NCI-H1436 (cell line): ENCODE data around the gene PHF24.
"Not testable (repeated sequence)": the region's sequence is repeated elsewhere in the genome, so short reads cannot be mapped to it uniquely, and the experiment has no call there.

ENCODE experiments used
- DNase-seq: peaks from one replicate; lab custom pipeline; 2025; lab: John Stamatoyannopoulos, UW

The PHF24 gene

GRCh38 chr9:34997379-34997781, 39.3 kb downstream of the PHF24 start:
- DNase-seq = no peak

- DNase-seq = no peak
Observed at GRCh38 chr9:34998266-34998665, 40.2 kb downstream of the PHF24 start.

GRCh38 chr9:34999576-34999975, 41.5 kb downstream of the PHF24 start:
- DNase-seq = no peak

DNA sequence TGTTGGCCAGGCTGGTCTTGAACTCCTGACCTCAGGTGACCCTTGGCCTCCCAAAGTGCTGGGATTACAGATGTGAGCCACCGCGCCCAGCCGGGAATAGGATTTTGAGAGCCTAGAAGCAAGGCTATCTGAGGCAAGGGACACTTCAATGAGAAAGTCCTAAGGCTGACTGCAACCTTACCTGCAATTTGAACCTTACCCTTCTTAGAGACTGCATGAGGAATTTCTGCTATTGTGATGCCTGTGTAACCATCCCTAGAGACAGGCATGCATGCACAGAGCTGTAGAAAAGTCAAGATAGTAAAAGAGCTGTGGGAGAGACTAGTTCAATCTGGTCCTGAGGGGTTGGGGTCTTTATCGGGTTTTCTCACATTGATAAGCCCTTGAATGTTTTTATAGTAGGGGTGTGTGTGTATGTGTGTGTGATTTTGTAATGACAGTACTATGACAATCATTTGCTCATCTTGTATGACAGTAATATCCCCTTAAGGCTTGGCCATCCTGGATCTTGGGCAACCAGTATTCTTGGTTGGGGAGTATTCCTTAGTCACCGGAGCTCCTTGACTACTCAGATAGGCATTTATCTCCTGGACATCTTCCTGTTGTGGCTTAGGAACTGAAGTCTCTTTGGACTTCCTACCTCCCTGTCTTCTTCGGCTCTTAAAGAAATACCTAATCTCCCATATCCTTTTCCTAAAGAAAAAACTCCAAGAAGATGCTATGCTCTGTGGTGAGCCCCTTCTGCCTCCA, 42.6 kb downstream of the PHF24 start:
- DNase-seq = no peak

DNA sequence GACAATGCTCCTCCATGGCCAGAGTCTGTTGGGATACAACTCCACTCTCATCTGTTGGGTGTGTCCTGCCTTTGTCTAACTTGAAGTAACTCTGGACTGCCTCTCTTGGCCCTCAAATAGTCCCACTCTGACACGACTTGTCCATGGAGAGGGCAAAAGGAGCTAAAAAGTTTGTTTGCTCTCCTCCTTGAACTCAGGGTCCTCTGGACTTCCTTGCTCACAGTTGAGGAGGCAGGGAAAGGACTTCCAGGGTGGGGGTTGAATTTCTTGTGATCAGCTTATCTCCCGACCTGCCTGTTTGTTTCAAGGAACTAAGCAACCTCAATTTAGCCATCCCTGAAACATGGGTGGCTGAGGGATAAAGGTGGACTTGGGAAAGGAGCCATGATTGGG, 43.2 kb downstream of the PHF24 start:
- no peak for DNase-seq

GRCh38 chr9:35001803-35002502, 43.9 kb downstream of the PHF24 start:
- DNase-seq = no peak

DNA sequence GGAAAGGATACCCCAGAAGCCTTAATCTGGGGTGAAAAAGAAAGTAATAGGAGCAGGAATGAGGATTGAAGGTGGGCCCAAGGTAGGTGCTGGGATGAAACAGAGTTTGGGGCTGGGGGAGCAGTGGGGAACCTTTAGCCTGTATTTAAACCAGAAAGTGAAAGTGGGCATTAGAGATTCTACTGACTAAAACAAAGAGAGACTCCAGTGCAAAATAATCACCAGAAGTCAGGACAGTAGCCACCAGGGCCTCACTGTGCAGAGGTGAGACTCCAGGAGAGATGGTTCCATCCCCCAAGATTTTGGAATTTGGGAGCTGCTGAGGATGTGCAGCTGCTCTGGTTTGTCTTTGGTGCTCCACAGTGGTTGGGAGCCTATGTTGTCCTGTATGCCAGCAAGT, 44.5 kb downstream of the PHF24 start:
- no peak for DNase-seq

DNA sequence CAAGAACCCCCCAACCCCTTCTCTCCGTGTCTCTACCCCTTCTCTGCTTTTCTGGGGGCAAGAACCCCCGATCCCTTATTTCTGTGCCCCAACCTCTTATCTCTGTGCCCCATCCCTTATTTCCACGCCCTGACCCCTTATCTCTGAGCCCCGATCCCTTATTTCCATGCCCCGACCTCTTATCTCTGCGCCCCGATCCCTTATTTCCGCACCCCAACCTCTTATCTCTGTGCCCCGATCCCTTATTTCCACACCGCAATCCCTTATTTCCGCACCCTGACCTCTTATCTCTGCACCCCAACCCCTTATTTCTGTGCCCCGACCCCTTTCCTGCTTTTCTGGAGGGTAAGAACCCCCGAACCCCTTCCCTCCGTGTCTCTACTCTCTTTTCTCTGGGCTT, 46.2 kb downstream of the PHF24 start:
- not testable (repeated sequence) for DNase-seq

DNA sequence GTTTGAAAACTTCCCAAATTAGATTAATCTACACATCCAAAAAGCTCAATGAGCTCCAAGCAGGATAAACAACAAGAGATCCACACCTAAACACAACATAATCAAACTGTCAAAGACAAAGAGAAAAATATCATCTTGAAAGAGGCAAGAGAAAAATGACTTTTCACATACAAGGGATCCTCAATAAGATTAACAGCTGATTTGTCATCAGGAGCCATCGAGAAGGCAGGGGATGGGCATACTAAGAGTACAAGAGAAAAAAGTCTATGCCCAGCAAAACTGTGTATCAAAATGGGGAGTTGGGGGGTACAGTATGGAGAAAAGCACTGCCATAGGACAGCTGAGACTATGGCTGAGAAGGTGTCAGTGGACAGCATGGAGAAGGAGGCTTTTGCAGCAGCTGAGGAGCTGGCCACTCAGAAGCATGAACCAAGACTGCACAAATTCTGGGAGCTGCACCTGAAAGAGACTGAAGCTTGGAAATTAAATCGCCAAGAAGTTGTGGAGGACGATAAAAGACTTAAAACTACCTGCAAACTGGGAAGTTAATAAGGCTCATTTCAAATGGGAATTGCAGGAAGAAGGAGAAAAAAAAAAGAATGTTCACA, 52.4 kb downstream of the PHF24 start:
- DNase-seq = no peak

DNA sequence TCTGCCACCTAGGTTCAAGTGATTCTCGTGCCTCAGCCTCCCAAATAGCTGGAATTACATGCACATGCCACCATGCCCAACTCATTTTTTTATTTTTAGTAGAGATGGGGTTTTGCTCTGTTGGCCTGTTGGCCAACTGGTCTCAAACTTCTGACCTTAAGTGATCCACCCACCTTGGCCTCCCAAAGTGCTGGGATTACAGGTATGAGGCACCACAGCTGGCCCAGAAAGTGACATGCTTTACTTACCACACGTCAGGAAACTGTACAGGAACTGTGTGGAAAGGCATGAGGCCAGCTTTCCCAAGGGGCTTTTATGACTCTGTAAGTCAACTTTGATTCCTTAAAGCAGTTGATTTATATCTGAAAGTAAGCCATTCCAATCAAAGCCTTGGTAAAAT, 56.4 kb downstream of the PHF24 start:
- DNase-seq = no peak

DNA sequence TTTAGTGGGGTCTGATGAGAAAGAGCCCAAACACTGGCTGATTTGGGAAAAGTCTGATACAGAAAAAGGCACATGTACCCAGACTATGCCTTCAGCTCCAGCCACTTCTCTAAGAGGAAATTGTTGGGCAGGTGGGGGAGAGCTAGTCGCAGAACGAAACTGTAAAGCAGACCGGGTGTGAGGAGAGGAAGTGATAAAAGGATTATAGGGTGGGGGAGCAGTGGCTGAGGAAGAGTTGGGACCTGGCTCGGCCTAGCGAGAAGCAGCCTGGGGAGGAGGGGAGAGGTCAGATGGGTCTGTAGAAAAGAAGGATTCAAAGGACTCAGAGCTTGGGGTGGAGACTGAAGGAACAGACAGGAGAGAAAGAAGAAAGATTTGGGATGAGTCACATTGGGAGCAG, 65.4 kb downstream of the PHF24 start:
- DNase-seq = not testable (repeated sequence)

GRCh38 chr9:35026671-35027070, 68.6 kb downstream of the PHF24 start:
- no peak for DNase-seq

DNA sequence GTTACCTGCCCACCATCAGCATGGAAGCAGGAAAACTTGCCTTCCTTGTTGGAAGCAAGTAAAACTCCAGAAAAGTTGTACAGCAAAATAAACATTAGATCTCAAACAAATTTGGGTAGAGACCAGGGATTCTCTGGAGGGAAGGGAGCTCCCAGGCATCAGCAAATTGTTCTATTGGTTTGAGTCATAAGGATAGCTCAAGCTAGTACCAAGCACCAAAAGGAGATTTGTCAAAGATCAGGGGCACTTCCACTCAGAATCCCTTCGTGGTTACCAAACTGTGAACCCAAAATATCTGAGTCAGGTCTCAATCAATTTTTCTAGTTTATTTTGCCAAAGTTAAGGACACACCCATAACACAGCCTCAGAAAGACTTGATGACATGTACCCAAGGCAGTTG, 69.3 kb downstream of the PHF24 start:
- no peak for DNase-seq

DNA sequence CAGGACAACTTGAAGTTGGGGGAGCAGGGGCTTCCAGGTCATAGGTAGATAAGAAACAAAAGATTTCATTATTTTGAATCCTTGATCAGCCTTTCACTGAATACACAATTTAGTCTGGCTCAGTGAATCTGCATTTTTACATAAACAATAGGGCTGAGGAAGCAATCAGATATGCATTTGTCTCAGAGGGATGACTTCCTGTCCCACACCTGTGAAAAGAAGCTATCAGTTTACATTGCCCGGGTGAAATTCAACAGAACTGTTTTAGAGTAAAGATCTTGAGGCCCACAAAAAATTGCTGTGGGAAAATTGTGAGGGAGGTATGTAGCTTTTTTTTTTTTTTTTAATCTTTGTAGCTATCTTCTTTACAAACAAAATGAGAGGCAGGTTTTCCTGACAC, 69.8 kb downstream of the PHF24 start:
- no peak for DNase-seq

DNA sequence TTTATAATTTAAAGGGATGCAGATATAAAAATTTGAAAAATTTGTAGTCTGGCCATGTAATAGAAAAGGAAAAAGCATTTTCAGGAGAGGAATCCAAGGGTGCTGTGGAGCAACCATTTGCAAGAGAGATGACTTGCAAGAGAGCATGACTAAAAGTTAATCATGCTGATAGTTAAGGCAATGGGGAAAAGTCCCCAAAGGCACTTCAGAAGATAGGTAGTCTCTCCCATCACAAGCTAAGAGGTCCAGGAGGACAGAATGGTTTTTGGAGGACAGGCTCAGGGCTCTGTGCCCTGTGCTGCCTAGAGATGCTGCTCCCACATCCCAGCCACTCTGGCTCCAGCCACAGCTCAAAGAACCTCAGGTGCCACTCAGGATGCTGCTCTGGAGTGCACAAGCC, 70.3 kb downstream of the PHF24 start:
- no peak for DNase-seq

GRCh38 chr9:35029241-35029640, 71.2 kb downstream of the PHF24 start:
- no peak for DNase-seq

- no peak for DNase-seq
Observed at GRCh38 chr9:35029852-35030251, 71.8 kb downstream of the PHF24 start.
